ENCODE results near the gene CPSF7. TPM values are rescaled to one million over a fixed set of nuclear protein-coding genes. Genes with fewer than 3 reads are reported as not detected.

CPSF7 gene
- total RNA-seq, 2 donors from 2014 or later = 110 to 128 TPM

DNA sequence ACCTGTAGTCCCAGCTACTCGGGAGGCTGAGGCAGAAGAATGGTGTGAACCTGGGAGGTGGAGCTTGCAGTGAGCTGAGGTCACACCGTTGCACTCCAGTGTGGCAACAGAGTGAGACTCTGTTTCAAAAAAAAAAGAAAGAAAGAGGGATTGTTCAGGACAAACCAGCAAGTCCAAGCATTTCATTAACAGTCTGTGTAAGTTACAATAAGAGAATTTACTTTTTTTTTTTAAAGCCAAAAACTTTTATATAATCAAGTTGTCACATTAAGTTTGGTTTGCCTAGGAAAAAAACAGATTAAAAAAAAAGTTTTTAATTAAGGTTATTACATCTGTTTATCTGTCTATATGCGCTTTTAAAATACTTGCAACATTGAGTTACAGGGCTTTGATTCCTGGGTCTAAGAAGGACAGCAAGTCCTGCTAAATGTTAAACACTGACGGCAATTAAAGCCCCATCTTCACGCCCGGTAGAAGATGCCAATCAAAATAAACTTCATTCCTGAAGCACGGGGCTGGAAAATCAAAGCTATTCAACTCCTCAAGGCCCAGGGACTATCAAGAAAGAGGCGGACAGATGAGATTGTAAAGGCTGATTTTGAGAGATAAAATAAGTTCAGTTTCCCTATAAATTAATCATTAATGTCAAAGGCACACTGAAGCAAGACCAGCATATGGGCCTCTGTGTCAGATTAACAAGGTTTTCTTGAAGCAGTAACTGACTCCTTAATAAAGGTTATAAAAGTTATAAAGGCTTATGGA is 56.9 kb downstream of the CPSF7 start:
- H3K27ac Mint-ChIP-seq = no peak overlapping the region
- peaks cover 7 to 46% of the 10 kb centered on the region in 2 donors for H3K36me3 Mint-ChIP-seq
- no peaks in the 10 kb centered on the region for H3K9me3 Mint-ChIP-seq
- no peak for DNase-seq (ENCODE audit: low spot score in 2 of 2)
- ATAC-seq = no peak

DNA sequence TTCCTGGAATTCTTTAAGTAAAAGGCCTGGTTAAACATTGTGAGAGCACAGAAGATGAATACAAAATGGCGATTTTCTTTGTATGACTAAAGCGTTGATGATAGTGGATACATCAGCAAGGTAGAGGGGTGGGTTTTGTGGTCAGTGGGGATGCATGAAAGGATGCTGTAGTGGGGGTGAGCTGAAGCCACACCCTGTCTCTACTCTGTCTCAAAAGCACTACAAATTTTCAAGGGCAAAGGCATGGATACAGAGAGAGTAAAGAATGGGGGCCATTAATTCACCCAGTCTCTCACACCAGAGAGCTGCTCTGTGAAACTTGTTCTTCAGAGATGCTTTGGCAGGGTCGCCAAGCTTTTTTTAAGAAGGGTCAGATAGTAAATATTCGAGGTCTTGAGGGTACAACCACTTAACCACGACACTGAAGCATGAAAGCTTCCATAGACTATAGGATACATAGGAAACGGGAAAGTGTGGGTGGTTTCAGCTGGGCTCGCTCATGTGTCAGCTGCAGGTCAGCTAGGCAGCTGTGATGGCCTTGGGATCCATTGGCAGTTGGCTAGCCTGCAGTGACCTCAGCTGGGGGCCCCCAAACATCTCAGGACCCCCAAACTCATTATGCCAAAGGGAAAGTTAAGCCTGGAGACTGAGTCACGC is 59.3 kb downstream of the CPSF7 start:
- Mint-ChIP-seq H3K36me3 (peaks cover 7 to 40% of the 10 kb centered on the region in 2 donors), H3K9me3 (no peaks in the 10 kb centered on the region), H3K27ac (peak overlapping the region; percentile 48 to 85)
- peak; percentile 56 to 74 for ATAC-seq
- DNase-seq (ENCODE audit: low spot score in 2 of 2) = no peak

GRCh38 chr11:61369372-61370348 is 60.1 kb downstream of the CPSF7 start:
- ATAC-seq (peak in 1 of 2 donors; percentile 68), DNase-seq (ENCODE audit: low spot score in 2 of 2) (no peak)
- peak overlapping the region; percentile 48 to 85 for H3K27ac Mint-ChIP-seq
- no peaks in the 10 kb centered on the region for H3K9me3 Mint-ChIP-seq
- peaks cover 7 to 35% of the 10 kb centered on the region in 2 donors for H3K36me3 Mint-ChIP-seq

GRCh38 chr11:61368646-61369045 is 61.1 kb downstream of the CPSF7 start:
- H3K36me3 Mint-ChIP-seq = peaks cover 17 to 34% of the 10 kb centered on the region in 2 donors
- H3K9me3 Mint-ChIP-seq = no peaks in the 10 kb centered on the region
- no peak for ATAC-seq
- no peak for DNase-seq (ENCODE audit: low spot score in 2 of 2)
- no peak overlapping the region for H3K27ac Mint-ChIP-seq

- no peaks in the 10 kb centered on the region for H3K9me3 Mint-ChIP-seq
Observed at GRCh38 chr11:61367406-61367805, 62.4 kb downstream of the CPSF7 start.

DNA sequence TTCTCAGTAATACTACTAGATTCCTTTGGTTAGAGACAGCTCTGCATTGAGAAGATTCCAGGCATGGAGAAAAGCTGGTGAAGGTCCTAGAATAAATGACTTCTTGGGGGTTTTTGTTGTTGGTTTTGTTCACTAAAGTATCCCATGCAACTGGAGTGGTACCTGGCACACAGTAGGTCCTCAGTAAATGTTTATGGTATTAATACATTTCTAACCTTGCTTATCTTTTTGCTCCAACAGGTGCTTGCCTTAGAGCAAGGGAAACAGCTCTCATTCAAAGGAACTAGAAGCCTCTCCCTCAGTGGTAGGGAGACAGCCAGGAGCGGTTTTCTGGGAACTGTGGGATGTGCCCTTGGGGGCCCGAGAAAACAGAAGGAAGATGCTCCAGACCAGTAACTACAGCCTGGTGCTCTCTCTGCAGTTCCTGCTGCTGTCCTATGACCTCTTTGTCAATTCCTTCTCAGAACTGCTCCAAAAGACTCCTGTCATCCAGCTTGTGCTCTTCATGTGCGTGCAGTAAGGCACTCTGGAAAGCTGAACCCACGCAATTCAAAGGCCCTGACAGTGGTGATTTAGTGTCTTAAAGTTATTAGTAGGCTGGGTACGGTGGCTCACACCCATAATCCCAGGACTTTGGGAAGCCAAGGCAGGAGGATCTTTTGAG is 65.6 kb downstream of the CPSF7 start:
- DNase-seq (ENCODE audit: low spot score in 2 of 2) = no peak
- Mint-ChIP-seq H3K9me3 (no peaks in the 10 kb centered on the region), H3K36me3 (peaks cover 17 to 30% of the 10 kb centered on the region in 2 donors), H3K27ac (peak overlapping the region in 1 of 2 donors; percentile 92)
- ATAC-seq = no peak

More at GRCh38 chr11:61367406-61367805, 62.4 kb downstream of the CPSF7 start:
- ATAC-seq (no peak), DNase-seq (ENCODE audit: low spot score in 2 of 2) (no peak)
- Mint-ChIP-seq H3K36me3 (peaks cover 26 to 33% of the 10 kb centered on the region in 2 donors), H3K27ac (no peak overlapping the region)

DNA sequence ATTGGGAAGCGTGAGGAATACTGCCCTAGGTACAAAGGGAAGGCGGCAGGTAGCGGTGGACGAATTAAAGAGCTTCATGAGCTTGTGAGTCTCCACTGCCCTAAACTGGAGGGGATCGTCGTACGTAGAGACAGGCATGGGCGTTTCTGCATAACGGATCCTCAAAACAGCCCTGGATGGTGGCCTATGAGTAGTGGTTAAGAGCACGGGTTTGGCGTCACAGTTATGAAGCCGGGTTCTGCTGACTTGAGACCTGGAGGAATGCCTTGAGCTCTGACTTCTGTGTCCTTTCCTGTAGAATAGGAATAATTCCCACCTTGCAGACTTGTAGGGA is 67.3 kb downstream of the CPSF7 start:
- Mint-ChIP-seq H3K9me3 (no peaks in the 10 kb centered on the region), H3K27ac (peak overlapping the region; percentile 92 to 100), H3K36me3 (peaks cover 17 to 30% of the 10 kb centered on the region in 2 donors)
- DNase-seq (ENCODE audit: low spot score in 2 of 2) (peak in 1 of 2 donors; percentile 19), ATAC-seq (peak; percentile 13 to 46)

DNA sequence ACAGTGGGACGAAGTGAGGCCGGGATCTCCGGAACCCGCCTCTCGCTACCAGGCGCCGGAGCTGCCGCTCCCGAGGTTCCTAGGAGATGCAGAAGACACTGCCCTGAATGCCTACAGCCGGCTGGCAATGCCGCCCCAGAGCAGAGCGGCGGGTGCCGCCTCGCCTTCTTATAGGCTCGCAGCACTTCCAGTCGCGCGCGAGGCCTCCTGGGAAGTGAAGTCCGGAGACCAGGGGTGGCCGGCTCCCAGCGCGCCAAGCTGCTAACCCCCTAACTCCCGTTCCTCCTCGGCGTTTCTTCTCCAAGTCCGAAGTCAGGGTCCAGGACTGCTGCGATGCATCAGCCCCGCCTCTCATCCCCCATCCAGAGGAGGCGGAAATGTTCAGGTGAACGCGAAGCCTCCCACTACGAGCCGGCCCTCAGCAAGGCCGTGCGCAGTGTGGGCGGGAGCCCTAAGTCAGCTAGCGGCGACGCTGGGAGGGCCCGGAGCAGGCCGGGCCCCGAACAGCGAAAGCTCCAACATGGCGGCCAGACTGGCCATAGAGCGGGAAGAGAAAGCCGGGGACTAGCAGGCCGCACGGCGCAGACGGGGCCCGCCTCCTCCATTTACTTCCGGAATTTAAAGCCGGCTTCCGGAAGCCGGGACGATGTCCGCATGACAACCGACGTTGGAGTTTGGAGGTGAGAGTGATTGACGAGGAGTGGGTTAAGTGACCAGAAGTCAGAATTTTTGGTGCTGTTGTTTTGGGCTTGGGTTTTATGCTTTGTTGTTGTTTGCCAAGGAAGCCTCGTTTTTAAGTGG is 67.8 kb downstream of the CPSF7 start, which contains the start of the genes CYB561A3 and TMEM138:
Gene CYB561A3, minus strand, starts transcription at position 142 of the 801 bp plus-strand sequence. CDS start 5,169 bp downstream, outside the sequence.
Gene TMEM138, plus strand, starts transcription at position 634 of the 801 bp plus-strand sequence. CDS start 2,017 bp downstream, outside the sequence.
- H3K9me3 Mint-ChIP-seq = no peaks in the 10 kb centered on the region

GRCh38 chr11:61361237-61361740 is 68.5 kb downstream of the CPSF7 start:
- peaks cover 17 to 30% of the 10 kb centered on the region in 2 donors for H3K36me3 Mint-ChIP-seq
- DNase-seq (ENCODE audit: low spot score in 2 of 2) (peak in 1 of 2 donors; percentile 10), ATAC-seq (no peak)
- no peaks in the 10 kb centered on the region for H3K9me3 Mint-ChIP-seq
- H3K27ac Mint-ChIP-seq = peak overlapping the region; percentile 92 to 100

More for the DNA sequence above, 67.8 kb downstream of the CPSF7 start, which contains the start of the genes CYB561A3 and TMEM138:
- peak; percentile 94 for ATAC-seq
- DNase-seq (ENCODE audit: low spot score in 2 of 2) = peak; percentile 89
- Mint-ChIP-seq H3K36me3 (peaks cover 17 to 30% of the 10 kb centered on the region in 2 donors), H3K27ac (peak within 1 kb of the TSS; percentile 92 to 100)

DNA sequence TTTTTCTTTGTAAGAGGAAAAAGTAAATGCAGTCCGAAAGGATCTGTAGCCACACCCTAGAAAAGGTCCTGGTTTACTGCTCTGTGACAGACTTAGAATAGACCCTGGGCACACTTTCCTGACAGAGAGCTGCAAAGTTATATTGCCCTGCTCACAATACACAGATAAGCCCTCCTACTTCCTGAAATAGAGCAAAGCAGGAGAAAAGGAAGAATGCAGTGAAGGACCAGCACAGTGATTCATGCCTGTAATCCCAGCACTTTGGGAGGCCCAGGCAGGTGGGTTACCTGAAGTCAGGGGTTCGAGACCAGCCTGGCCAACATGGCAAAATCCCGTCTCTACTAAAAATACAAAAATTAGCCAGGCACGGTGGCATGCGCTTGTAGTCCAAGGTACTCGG is 70.3 kb downstream of the CPSF7 start:
- no peak for DNase-seq (ENCODE audit: low spot score in 2 of 2)
- H3K36me3 Mint-ChIP-seq = peaks cover 17 to 29% of the 10 kb centered on the region in 2 donors
- ATAC-seq = no peak
- no peaks in the 10 kb centered on the region for H3K9me3 Mint-ChIP-seq
- peak overlapping the region; percentile 55 to 92 for H3K27ac Mint-ChIP-seq

DNA sequence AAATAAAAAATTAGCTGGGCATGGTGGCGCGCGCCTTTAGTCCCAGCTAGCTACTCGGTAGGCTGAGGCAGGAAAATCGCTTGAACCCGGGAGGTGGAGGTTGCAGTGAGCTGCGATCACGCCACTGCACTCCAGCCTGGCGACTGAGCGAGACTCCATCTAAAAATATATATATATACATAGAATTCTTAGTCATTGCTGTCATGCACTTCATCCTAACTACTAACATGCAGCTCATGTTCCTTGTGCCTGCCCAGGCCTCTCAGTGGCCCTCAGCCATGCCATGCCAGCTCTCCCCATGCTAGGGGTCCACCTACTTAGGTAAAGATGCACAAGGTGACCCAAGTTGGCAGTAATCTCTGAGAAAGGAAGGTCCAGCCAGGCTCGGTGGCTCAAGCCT is 71.2 kb downstream of the CPSF7 start:
- no peak for ATAC-seq
- Mint-ChIP-seq H3K9me3 (no peaks in the 10 kb centered on the region), H3K27ac (peak overlapping the region in 1 of 2 donors; percentile 24), H3K36me3 (peaks cover 17 to 20% of the 10 kb centered on the region in 2 donors)
- no peak for DNase-seq (ENCODE audit: low spot score in 2 of 2)

DNA sequence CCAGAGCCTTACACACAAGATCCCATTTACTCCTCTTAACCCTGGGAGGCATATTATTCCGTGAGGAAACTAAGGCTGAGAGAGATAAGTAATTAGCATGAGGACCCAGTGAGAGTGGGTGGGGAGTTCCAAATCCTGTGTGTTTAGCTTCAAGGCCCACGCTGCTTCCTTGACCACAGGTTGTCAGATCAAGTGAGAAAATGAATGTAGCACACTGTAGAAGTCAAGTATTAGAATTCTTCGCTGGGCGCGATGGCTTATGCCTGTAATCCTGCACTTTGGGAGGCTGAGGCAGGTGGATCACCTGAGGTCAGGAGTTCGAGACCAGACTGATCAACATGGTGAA is 71.9 kb downstream of the CPSF7 start:
- no peak for ATAC-seq
- no peak overlapping the region for H3K27ac Mint-ChIP-seq
- no peaks in the 10 kb centered on the region for H3K9me3 Mint-ChIP-seq
- no peak for DNase-seq (ENCODE audit: low spot score in 2 of 2)
- H3K36me3 Mint-ChIP-seq = peaks cover 14 to 15% of the 10 kb centered on the region in 2 donors

DNA sequence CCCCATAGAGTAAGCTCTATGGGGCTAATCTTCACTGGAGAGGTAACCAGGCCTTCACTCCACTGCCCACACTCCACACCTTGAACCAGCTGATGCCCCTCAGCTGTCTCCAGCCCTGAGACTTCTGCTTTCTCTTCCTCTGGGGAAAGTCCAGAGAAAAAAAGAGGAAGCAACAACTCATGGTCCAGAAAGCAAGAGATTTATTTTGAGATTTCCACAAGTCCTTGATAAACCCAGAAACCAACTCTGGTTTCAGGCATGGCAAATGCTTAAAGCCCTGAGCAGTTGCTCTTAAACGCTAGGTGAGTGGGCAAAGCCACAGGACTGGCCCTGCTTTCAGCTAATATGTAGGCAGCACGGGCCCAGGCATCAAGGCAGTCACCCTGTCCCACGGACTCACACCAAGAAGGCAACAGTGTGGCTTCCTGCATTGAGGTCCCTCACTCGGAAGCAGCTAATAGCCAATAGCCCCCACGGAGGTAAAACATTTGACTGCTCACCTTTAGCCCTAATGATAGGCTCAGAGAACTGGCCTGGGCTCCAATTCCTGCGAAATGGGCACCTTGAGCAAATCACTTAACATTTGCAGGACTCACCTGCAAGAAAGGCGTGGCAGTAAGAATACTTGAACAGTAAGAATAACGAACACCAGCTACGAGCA is 72.4 kb downstream of the CPSF7 start:
- ATAC-seq (no peak), DNase-seq (ENCODE audit: low spot score in 2 of 2) (no peak)
- H3K9me3 Mint-ChIP-seq = no peaks in the 10 kb centered on the region
- H3K27ac Mint-ChIP-seq = peak overlapping the region; percentile 63 to 87
- H3K36me3 Mint-ChIP-seq = peaks cover 9 to 10% of the 10 kb centered on the region in 2 donors

DNA sequence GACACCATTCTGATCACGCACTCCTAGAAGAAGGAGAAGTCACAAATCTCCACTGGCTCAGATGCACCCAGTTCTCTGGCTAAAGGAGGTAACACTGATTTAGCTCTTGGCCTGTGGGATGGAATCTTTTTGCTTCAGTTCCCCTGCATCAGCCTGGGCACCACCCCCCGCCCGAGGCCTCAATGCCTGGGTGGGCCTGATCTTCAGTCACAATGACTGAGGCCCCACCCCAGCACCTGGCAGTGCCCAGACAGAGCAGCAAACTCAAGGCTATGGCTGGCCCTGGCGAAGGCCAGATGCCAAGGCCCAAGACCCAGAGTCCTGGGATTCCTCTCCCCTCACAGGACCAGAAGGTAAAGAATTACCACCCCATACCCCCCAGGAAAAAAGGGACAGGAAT is 73.1 kb downstream of the CPSF7 start:
- ATAC-seq (no peak), DNase-seq (ENCODE audit: low spot score in 2 of 2) (no peak)
- Mint-ChIP-seq H3K9me3 (no peaks in the 10 kb centered on the region), H3K27ac (peak overlapping the region; percentile 63 to 87), H3K36me3 (peaks cover 5 to 6% of the 10 kb centered on the region in 2 donors)

DNA sequence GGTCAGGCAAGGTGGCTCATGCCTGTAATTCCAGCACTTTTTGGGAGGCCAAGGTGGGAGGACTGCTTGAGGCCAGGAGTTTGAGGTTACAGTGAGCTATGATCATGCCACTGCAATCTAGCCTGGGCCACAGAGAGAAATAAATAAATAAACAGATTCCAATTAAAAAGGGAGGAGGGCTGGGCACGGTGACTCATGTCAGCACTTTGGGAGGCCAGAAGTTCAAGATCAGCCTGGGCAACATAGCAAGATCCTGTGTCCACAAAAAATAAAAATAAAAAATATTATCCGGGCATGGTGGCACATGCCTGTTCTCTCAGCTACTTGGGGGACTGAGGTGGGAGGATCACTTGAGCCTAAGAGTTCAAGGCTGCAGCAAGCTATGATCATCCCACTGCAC is 75.6 kb downstream of the CPSF7 start:
- ATAC-seq (no peak), DNase-seq (ENCODE audit: low spot score in 2 of 2) (no peak)
- Mint-ChIP-seq H3K9me3 (no peaks in the 10 kb centered on the region), H3K27ac (no peak overlapping the region), H3K36me3 (peaks cover 0 to 5% of the 10 kb centered on the region in 2 donors)
